Astrocyte of the cerebellum (primary cell): ENCODE results near the gene RUSF1.
"Not testable (repeated sequence)": the region's sequence is repeated elsewhere in the genome, so short reads cannot be mapped to it uniquely, and the experiment has no call there.

Source experiments
- DNase-seq: peaks from one replicate; pipeline ENCODE4 v3.0.0-alpha.2; 2011; ENCODE audit warnings: low read depth
- H3K4me3 ChIP-seq: 2 replicates; pipeline ENCODE4 v1.5.1; 2011; ENCODE audit warnings: mild to moderate bottlenecking, low read depth, low read length, moderate library complexity
- in situ Hi-C: cut with HindIII; loops from 2 replicates; pipeline ENCODE4 v1.10.0; 2017; ENCODE audit warnings: low sequenced_read_pairs
- TF ChIP-seq, protein P1 (sequence below): IDR thresholded peaks from 2 replicates; pipeline ENCODE4 v1.5.1; 2012; ENCODE audit warnings: low read length, low read depth, moderate library complexity, mild to moderate bottlenecking; ENCODE audit errors: missing control alignments

Gene RUSF1

DNA sequence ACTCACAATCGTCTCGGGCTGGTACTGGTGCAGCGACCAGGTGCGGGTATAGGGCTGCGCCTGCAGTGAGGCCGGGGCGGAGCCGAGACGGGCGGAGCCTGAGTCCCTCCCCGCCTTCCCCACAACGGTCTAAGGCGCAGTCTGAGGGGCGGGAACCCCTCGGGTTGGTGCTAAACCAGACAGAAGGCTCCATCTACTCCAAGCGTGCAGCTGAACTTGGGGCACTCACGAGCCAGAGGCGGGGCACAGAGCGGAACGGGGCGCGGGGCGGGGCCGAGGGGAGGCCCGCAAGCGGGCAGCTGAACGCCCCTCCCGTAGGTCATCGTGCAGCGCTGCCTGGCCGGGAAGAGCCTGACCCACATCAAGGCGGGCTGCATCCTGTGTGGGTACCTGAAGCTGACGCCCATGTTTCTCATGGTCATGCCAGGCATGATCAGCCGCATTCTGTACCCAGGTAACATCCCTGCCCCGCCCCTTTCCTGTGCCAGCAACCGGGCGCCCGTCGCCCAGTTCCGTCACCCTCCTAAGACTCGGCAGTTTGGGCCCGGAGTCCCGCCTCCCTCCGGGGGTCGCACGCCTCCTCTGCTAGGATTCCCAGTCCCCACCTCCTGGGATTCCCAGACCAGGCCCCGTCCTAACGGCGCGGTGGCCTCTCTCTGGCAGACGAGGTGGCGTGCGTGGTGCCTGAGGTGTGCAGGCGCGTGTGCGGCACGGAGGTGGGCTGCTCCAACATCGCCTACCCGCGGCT is 20.3 kb downstream of the RUSF1 start:
- TF ChIP-seq, protein P1, sequence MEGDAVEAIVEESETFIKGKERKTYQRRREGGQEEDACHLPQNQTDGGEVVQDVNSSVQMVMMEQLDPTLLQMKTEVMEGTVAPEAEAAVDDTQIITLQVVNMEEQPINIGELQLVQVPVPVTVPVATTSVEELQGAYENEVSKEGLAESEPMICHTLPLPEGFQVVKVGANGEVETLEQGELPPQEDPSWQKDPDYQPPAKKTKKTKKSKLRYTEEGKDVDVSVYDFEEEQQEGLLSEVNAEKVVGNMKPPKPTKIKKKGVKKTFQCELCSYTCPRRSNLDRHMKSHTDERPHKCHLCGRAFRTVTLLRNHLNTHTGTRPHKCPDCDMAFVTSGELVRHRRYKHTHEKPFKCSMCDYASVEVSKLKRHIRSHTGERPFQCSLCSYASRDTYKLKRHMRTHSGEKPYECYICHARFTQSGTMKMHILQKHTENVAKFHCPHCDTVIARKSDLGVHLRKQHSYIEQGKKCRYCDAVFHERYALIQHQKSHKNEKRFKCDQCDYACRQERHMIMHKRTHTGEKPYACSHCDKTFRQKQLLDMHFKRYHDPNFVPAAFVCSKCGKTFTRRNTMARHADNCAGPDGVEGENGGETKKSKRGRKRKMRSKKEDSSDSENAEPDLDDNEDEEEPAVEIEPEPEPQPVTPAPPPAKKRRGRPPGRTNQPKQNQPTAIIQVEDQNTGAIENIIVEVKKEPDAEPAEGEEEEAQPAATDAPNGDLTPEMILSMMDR = no peak
- H3K4me3 ChIP-seq = peak overlapping the region; percentile 48
- DNase-seq = no peak
- in situ Hi-C loops = no loop called here

DNA sequence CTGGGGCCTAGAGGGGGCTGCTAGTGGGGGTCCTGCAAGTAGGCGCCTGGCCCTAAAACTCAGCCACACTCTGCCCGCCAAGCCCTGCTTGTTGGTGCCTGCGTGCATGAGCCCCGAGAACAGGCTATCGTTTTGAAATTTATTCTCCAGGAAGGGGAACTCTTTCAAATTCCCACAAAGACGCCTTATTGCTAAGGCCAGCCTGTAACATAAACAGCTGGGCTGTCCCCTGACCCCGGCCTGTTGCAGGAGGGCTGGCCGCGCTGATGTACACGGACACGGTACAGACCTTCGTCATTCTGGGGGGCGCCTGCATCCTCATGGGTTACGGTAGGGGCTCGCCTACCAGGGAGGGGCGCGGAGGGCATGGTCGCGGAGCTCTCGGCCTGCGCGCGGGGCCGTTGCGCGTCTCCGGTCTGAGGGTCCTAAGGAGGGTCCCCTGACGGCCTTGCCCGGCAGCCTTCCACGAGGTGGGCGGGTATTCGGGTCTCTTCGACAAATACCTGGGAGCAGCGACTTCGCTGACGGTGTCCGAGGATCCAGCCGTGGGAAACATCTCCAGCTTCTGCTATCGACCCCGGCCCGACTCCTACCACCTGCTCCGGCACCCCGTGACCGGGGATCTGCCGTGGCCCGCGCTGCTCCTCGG is 21.0 kb downstream of the RUSF1 start:
- in situ Hi-C loops = no loop called here
- TF ChIP-seq, protein P1 = no peak
- peak overlapping the region; percentile 48 for H3K4me3 ChIP-seq
- DNase-seq = no peak

DNA sequence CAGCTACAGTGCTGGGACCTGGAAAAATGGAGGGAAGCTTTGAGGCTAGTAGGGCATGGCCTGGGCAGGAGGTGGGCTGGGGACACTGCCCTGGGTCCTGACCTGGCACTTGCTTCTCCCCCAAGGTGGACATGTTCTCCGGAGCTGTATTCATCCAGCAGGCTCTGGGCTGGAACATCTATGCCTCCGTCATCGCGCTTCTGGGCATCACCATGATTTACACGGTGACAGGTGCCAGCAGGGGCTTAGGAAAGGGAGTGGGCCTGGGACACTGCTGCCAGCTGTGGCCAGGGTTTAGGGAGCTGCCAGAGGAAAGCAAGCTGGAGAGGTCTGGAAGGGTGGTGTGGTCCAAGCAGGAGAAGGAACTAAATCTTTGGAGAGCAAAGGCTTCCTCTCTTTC is 22.1 kb downstream of the RUSF1 start:
- in situ Hi-C loops = no loop called here
- TF ChIP-seq, protein P1 = no peak
- H3K4me3 ChIP-seq = no peak overlapping the region
- DNase-seq = no peak

DNA sequence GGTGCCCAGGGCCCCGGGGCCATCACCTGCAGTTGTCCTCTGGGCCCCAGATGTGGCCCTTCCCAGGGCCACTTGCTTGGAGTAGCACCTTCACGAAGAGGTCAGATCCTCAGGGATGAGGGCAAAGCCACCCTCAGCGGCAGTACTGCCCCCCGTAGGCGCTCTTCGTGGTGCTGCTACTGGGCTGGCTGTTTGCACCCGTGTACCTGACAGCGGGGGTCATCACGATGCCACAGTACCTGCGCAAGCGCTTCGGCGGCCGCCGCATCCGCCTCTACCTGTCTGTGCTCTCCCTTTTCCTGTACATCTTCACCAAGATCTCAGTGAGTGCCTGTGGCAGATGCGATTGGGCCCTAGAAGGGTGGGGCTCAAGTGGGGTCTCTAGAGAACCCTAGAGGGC is 22.6 kb downstream of the RUSF1 start:
- no peak for DNase-seq
- TF ChIP-seq, protein P1 = no peak
- H3K4me3 ChIP-seq = no peak overlapping the region
- in situ Hi-C loops = no loop called here

DNA sequence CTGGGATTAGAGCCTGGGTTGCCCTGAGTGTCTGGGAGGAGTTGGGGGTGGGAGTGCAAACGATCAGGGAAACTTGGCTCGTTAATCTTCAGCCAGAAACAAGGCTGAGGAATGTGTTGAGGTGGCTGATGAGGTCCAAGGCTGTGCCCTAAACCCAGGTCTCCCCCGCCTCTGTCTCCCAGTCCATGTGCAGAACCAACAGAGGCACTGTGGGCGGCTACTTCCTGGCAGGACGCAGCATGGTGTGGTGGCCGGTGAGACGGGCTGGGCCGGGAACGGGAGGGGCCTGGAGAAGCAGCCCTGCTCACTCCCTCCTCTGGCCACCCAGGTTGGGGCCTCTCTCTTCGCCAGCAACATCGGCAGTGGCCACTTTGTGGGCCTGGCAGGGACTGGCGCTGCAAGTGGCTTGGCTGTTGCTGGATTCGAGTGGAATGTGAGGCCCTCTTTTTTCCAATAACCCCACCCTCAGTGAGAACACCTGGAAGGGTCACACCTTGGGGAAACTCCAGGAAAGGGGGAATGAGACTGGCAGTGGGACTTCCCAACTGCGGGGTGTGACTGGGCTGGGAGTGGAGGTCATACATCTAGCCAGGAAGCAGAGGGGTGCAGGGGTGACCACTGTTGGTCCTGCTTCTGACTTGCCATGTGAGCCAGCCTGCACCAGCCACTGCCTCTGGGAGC is 23.6 kb downstream of the RUSF1 start:
- no peak for DNase-seq
- in situ Hi-C loops = no loop called here
- TF ChIP-seq, protein P1 = no peak
- no peak overlapping the region for H3K4me3 ChIP-seq

DNA sequence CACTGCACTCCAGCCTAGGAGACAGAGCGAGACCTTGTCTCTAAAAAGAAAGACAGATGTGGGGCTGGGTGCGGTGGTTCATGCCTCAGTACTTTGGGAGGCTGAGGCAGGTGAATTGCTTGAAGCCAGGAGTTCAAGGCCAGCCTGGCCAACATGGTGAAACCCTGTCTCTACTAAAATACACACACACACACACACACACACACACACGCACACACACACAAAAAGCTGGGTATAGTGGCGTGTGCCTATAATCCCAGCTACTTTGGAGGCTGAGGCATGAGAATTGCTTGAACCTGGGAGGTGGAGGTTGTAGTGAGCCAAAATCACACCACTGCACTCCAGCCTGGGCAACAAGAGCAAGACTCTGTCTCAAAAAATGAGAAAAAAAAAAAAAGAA is 24.1 kb downstream of the RUSF1 start:
- H3K4me3 ChIP-seq, DNase-seq, in situ Hi-C loops: not testable (repeated sequence)

DNA sequence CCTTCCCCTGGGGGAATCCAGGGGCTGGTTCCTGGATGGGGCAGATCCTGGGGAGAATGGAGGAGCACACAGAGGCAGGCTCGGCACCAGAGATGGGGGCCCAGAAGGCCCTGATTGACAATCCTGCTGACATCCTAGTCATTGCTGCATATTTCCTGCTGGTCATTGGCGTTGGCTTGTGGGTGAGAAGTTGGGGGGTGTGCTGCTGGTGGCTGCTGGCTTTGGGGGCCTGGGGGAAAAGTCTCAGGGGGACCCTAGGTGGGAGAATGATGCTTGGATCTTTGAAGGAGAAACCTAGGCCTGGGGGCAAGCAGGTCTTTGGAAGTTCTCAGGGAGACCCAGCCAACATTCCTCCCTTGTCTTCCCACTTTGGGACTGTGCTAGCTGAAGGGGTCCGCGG is 25.1 kb downstream of the RUSF1 start, which contains the start of gene SLC5A2:
TSS of gene SLC5A2 (plus strand) at position 43 of the 400 bp plus-strand sequence. CDS start at position 57, 14 bp downstream.
- in situ Hi-C loops = no loop called here
- TF ChIP-seq, protein P1 = no peak
- no peak for DNase-seq
- H3K4me3 ChIP-seq = no peak within 1 kb of the TSS
